Neural progenitor cell (in vitro differentiated cells): ENCODE measurements around the gene RMDN3. TPM values are rescaled to one million over a fixed set of nuclear protein-coding genes. Genes with fewer than 3 reads are reported as not detected.

ENCODE experiments used
- DNase-seq: peaks from one replicate; pipeline ENCODE4 v3.0.0-alpha.2; 2016; ENCODE audit warnings: low spot score
- H2AFZ ChIP-seq: fragments of 200-600 bp; sonication (generic); replicated peaks from 2 replicates; pipeline ENCODE4 v1.6.1; 2016; ENCODE audit warnings: antibody characterized with exemption
- H3F3A ChIP-seq: fragments of 200-600 bp; sonication (generic); 2 replicates; pipeline ENCODE4 v1.6.1; 2016; ENCODE audit warnings: antibody characterized with exemption, low read depth
- H3K27ac ChIP-seq: fragments of 200-600 bp; sonication (generic); 2 replicates; pipeline ENCODE4 v1.5.1; 2016; ENCODE audit warnings: mild to moderate bottlenecking
- H3K27me3 ChIP-seq: fragments of 200-600 bp; sonication (generic); 2 replicates; pipeline ENCODE4 v1.6.1; 2016; ENCODE audit warnings: mild to moderate bottlenecking, moderate library complexity
- H3K36me3 ChIP-seq: fragments of 200-600 bp; sonication (generic); 2 replicates; pipeline ENCODE4 v1.5.1; 2016
- H3K4me1 ChIP-seq: fragments of 200-600 bp; sonication (generic); 2 replicates; pipeline ENCODE4 v1.6.1; 2016; ENCODE audit warnings: mixed run types
- H3K4me2 ChIP-seq: fragments of 200-600 bp; sonication (generic); 2 replicates; pipeline ENCODE4 v1.6.1; 2016
- H3K4me3 ChIP-seq: fragments of 200-600 bp; sonication (generic); 2 replicates; pipeline ENCODE4 v1.5.1; 2016
- H3K79me2 ChIP-seq: fragments of 200-600 bp; sonication (generic); 2 replicates; pipeline ENCODE4 v1.6.1; 2016; ENCODE audit warnings: low read depth
- H3K9ac ChIP-seq: fragments of 200-600 bp; sonication (generic); 2 replicates; pipeline ENCODE4 v1.6.1; 2016
- H3K9me3 ChIP-seq: fragments of 200-600 bp; sonication (generic); 2 replicates; pipeline ENCODE4 v1.5.1; 2016; ENCODE audit warnings: low read depth
- H4K20me1 ChIP-seq: fragments of 200-600 bp; sonication (generic); 2 replicates; pipeline ENCODE4 v1.6.1; 2016; ENCODE audit warnings: low read depth
- H3K27ac Mint-ChIP-seq: 3 replicates; pipeline ENCODE4 v1.8.0; 2021; ENCODE audit warnings: mixed read lengths
- H3K27me3 Mint-ChIP-seq: 2 replicates; pipeline ENCODE4 v1.8.0; 2022; ENCODE audit warnings: low read depth, mild to moderate bottlenecking, inconsistent platforms, moderate library complexity, mixed read lengths; ENCODE audit not compliant: insufficient read depth
- H3K36me3 Mint-ChIP-seq: 3 replicates; pipeline ENCODE4 v1.8.0; 2021; ENCODE audit warnings: mixed read lengths
- H3K4me1 Mint-ChIP-seq: 3 replicates; pipeline ENCODE4 v1.8.0; 2021; ENCODE audit warnings: mixed read lengths
- H3K4me3 Mint-ChIP-seq: 3 replicates; pipeline ENCODE4 v1.8.0; 2021; ENCODE audit warnings: mild to moderate bottlenecking, moderate library complexity, mixed read lengths
- H3K9me3 Mint-ChIP-seq: 3 replicates; pipeline ENCODE4 v1.8.0; 2020; ENCODE audit warnings: mixed read lengths
- CTCF ChIP-seq: fragments of 200-600 bp; sonication (generic); IDR thresholded peaks from 2 replicates; pipeline ENCODE4 v1.5.1; 2017; ENCODE audit warnings: antibody characterized with exemption, mild to moderate bottlenecking
- EZH2 ChIP-seq: fragments of 200-600 bp; sonication (generic); IDR thresholded peaks from 2 replicates; pipeline ENCODE4 v1.6.1; 2017; ENCODE audit warnings: antibody characterized with exemption, mild to moderate bottlenecking, moderate library complexity
- EZH2phosphoT487 ChIP-seq: fragments of 200-600 bp; sonication (generic); IDR thresholded peaks from 2 replicates; pipeline ENCODE4 v1.6.1; 2017; ENCODE audit warnings: antibody characterized with exemption
- total RNA-seq: library from RNA; depleted of rRNA; stranded (reverse); fragments of >200 nt; gene quantifications from 2 replicates; pipeline ENCODE4 v1.2.3, GENCODE V29; 2015; ENCODE audit warnings: low replicate concordance

The RMDN3 gene
- total RNA-seq, 1 donor from 2014 or later: 13.2 TPM

- H3K4me1 Mint-ChIP-seq: peaks cover 28% of the 10 kb centered on the region
- H3K27ac ChIP-seq: no peak overlapping the region
- peaks cover 4% of the 10 kb centered on the region for H3K4me1 ChIP-seq
- DNase-seq: no peak
- peaks cover 10% of the 10 kb centered on the region for H3F3A ChIP-seq
- H3K36me3 Mint-ChIP-seq: no peaks in the 10 kb centered on the region
- peak overlapping the region; percentile 84 for H3K27ac Mint-ChIP-seq
- H3K4me3 ChIP-seq: no peak overlapping the region
- no peaks in the 10 kb centered on the region for H4K20me1 ChIP-seq
- no peak overlapping the region for H3K4me2 ChIP-seq
- H3K27me3 Mint-ChIP-seq: no peaks in the 10 kb centered on the region
- H3K4me3 Mint-ChIP-seq: peak overlapping the region; percentile 39
- TF ChIP-seq CTCF (no peak), EZH2phosphoT487 (no peak), EZH2 (no peak)
- H3K36me3 ChIP-seq: no peaks in the 10 kb centered on the region
- H3K27me3 ChIP-seq: no peaks in the 10 kb centered on the region
- H3K9me3 Mint-ChIP-seq: no peaks in the 10 kb centered on the region
- no peak overlapping the region for H3K9ac ChIP-seq
- H2AFZ ChIP-seq: no peak overlapping the region
- peaks cover 22% of the 10 kb centered on the region for H3K79me2 ChIP-seq
- H3K9me3 ChIP-seq: no peaks in the 10 kb centered on the region
Observed at GRCh38 chr15:40756938-40757337, 1.9 kb upstream of the RMDN3 start.

- peaks cover 2% of the 10 kb centered on the region for H3K36me3 ChIP-seq
- H3K27ac Mint-ChIP-seq: peak overlapping the region; percentile 86
- H3K4me3 Mint-ChIP-seq: peak overlapping the region; percentile 92
- H4K20me1 ChIP-seq: no peaks in the 10 kb centered on the region
- peaks cover 22% of the 10 kb centered on the region for H3K79me2 ChIP-seq
- H2AFZ ChIP-seq: peak overlapping the region; percentile 87
- no peaks in the 10 kb centered on the region for H3K36me3 Mint-ChIP-seq
- H3K4me2 ChIP-seq: peak overlapping the region; percentile 85
- peaks cover 4% of the 10 kb centered on the region for H3K4me1 ChIP-seq
- peak overlapping the region; percentile 80 for H3K27ac ChIP-seq
- H3K9me3 Mint-ChIP-seq: no peaks in the 10 kb centered on the region
- no peaks in the 10 kb centered on the region for H3K9me3 ChIP-seq
- H3K4me1 Mint-ChIP-seq: peaks cover 28% of the 10 kb centered on the region
- no peak for TF ChIP-seq EZH2phosphoT487
- TF ChIP-seq EZH2: no peak
- TF ChIP-seq CTCF: no peak
- peaks cover 10% of the 10 kb centered on the region for H3F3A ChIP-seq
- H3K27me3 ChIP-seq: no peaks in the 10 kb centered on the region
- H3K27me3 Mint-ChIP-seq: peaks cover 3% of the 10 kb centered on the region
- no peak overlapping the region for H3K9ac ChIP-seq
- no peak for DNase-seq
- peak overlapping the region; percentile 85 for H3K4me3 ChIP-seq
Observed at GRCh38 chr15:40755812-40756208, 756 bp upstream of the RMDN3 start.

GRCh38 chr15:40754574-40754882, 526 bp downstream of the RMDN3 start:
- Mint-ChIP-seq H3K27me3 (peaks cover 3% of the 10 kb centered on the region), H3K4me1 (peaks cover 28% of the 10 kb centered on the region), H3K9me3 (no peaks in the 10 kb centered on the region), H3K4me3 (peak overlapping the region; percentile 92), H3K36me3 (peaks cover 3% of the 10 kb centered on the region), H3K27ac (no peak overlapping the region)
- Histone ChIP-seq H3K79me2 (peaks cover 22% of the 10 kb centered on the region), H3K27me3 (no peaks in the 10 kb centered on the region), H3K4me3 (peak overlapping the region; percentile 85), H2AFZ (peak overlapping the region; percentile 68), H3K4me1 (peaks cover 4% of the 10 kb centered on the region), H3K9me3 (no peaks in the 10 kb centered on the region), H3K4me2 (peak overlapping the region; percentile 85), H3K9ac (peak overlapping the region; percentile 80), H3K36me3 (peaks cover 2% of the 10 kb centered on the region), H4K20me1 (no peaks in the 10 kb centered on the region), H3F3A (peaks cover 10% of the 10 kb centered on the region), H3K27ac (no peak overlapping the region)
- peak; percentile 39 for DNase-seq
- TF ChIP-seq CTCF (no peak), EZH2 (no peak), EZH2phosphoT487 (no peak)
